ENCODE results near the gene MS4A13. TPM values are rescaled to one million over a fixed set of nuclear protein-coding genes. Genes with fewer than 3 reads are reported as not detected.

Gene MS4A13
- not detected in 2 replicates for total RNA-seq (ENCODE audit: low replicate concordance)

DNA sequence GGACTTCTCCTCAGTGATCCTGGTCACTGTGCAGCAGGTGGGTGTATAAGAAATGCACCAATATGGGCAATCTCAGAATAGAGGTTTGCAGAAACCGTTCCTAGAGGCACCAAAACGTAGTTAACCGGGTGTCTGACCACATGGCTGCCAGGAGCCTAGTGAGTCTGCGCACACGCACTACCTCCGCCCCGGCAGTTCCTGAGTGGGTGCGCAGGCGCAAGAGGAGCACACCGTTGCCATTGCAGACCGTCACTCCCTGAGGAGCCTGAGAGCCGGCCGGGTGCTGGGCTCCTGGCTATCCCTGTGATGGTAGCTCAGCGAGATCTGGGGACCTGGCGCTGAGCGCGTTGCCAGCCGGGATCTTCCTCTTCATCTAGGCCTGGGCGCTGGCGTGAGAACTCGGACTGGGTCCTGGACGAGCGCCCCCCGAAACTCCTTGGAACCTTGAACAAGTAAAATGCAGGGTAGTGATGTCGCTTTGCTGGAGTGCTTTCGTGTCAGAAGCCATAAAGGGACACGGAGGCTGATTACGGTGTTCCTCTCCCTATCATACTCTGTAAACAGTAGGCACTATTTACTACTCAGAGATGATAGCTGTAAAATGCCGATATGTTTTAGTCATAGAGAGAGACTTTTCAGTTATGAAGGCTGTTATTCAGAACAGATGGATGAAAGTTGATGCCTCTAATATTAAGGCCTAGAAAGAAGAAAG, at the start of gene MS4A13:
Gene MS4A13 (plus strand): TSS at position 249 of the 712 bp plus-strand sequence. CDS start 2,692 bp downstream, outside the sequence.
- no peak for TF ChIP-seq CTCF (IDR thresholded peaks at IDR 0.05; ENCODE audit: insufficient read depth, low read length)
- H3K4me3 ChIP-seq (ENCODE audit: low read depth, low read length): no peak within 1 kb of the TSS
- no peak for DNase-seq (ENCODE audit: low read depth)

DNA sequence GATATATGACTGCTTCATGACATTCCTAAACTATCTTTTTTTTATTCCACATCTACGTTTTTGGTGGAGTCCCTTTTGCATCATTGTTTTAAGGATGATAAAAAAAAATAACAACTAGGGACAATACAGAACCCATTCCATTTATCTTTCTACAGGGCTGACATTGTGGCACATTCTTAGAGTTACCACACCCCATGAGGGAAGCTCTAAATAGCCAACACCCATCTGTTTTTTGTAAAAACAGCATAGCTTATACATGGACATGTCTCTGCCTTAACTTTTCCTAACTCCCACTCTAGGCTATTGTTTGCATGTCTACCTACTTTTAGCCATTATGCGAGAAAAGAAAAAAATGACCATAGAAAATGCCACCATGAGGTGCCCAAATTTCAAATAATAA, 46.4 kb upstream of the MS4A13 start:
- DNase-seq (ENCODE audit: low read depth): no peak
- TF ChIP-seq CTCF (IDR thresholded peaks at IDR 0.05; ENCODE audit: insufficient read depth, low read length): no peak

GRCh38 chr11:60469723-60470122, 45.5 kb upstream of the MS4A13 start:
- no peak overlapping the region for H3K4me3 ChIP-seq (ENCODE audit: low read depth, low read length)
- no peak for DNase-seq (ENCODE audit: low read depth)
- TF ChIP-seq CTCF (IDR thresholded peaks at IDR 0.05; ENCODE audit: insufficient read depth, low read length): no peak

More for the DNA sequence above, 46.4 kb upstream of the MS4A13 start:
- H3K4me3 ChIP-seq (ENCODE audit: low read depth, low read length): no peak overlapping the region

- no peak for TF ChIP-seq CTCF (IDR thresholded peaks at IDR 0.05; ENCODE audit: insufficient read depth, low read length)
- DNase-seq (ENCODE audit: low read depth): no peak
- no peak overlapping the region for H3K4me3 ChIP-seq (ENCODE audit: low read depth, low read length)
These were observed 38.2 kb upstream of the MS4A13 start for GRCh38 chr11:60477035-60477445.

DNA sequence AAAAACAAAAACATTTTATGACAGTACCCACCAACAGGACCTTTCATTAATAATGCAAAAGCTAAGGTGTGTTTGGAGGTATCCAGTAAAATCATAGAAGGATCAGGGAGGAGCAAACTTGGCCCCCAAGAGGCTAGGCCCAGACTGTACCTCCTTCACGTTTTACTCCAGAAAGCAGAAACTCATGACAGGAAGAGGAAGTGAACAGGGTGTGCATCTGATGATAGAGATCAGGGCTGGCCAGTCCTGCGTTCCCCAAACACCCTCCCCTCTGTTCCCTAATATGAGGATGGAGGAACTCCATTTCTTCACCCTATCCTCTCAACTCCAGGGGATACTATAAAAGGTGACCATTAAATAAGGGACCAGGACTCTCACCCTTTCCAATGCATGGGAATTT, 32.8 kb upstream of the MS4A13 start:
- H3K4me3 ChIP-seq (ENCODE audit: low read depth, low read length): no peak overlapping the region
- DNase-seq (ENCODE audit: low read depth): no peak
- TF ChIP-seq CTCF (IDR thresholded peaks at IDR 0.05; ENCODE audit: insufficient read depth, low read length): no peak

GRCh38 chr11:60485987-60486386, 29.2 kb upstream of the MS4A13 start:
- TF ChIP-seq CTCF (IDR thresholded peaks at IDR 0.05; ENCODE audit: insufficient read depth, low read length): no peak
- no peak for DNase-seq (ENCODE audit: low read depth)
- no peak overlapping the region for H3K4me3 ChIP-seq (ENCODE audit: low read depth, low read length)

Data from fibroblast of the aortic adventitia (primary cell).